GM21360 (cell line): Measurements from ENCODE around the gene ZGPAT.

ENCODE experiments used
- ATAC-seq: cut with Tn5 transposase; IDR thresholded peaks from one replicate; pipeline ENCODE4 v1.9.1; 2021; ENCODE audit warnings: mild to moderate bottlenecking, moderate library complexity; ENCODE audit not compliant: unreplicated experiment

The ZGPAT gene

DNA sequence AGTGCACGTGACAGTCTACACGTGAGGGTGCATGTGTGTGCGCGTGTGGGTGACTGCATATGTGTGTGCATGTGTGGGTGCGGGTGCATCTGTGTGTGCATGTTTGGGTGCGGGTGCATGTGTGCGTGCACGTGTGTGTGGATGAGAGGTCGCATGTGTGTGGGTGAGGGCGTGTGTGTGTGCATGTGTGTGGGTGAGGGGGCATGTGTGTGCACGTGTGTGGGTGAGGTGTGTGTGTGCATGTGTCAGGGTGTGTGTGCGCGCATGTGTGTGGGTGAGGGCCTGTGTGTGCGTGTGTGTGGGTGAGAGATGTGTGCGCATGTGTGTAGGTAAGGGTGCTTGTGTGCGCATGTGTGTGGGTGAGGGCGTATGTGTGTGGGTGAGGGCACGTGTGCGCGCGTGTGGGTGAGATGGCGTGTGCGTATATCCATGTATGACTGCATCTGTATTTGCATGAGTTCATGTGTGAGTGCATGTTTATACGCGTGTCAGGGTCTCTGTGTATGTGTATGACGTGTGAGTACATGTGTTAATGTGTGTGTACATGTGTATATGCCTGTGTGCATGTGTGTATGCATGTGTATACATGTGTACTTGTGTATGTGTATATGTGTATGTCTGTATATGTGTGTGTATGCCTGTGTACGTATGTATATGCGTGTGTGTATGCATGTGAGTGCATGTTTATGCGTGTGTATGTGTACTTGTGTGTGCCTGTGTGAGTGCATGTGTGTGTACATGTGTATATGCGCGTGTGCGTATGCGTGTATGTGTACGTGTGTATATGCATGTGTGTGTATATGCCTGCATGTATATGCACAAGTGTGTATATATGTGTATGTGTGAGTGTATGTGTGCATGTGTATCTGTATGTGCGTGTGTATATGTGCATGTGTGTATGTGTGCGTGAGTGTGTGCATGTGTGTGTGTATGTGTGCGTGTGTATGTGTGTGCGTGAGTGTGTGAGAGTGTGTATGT lies 24.6 kb downstream of the ZGPAT start:
- no peak for ATAC-seq

DNA sequence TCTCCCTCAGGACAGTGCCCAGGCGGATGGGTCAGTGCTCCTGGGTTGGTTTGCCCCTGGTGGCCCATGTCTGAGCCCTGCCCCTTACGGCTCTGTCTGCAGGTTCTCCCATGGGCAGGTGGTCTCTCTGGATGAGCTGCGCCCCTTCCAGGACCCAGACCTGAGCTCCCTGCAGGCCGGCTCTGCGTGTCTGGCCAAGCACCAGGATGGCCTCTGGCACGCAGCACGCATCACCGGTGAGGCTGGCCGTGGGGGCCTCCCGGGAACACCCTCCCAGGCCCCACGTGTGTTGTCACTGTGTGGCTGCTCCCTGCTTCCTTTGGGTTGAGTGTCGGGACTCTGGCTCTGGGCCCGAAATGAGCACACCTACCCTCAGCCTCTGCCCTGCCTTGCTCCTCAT lies 25.3 kb downstream of the ZGPAT start:
- ATAC-seq, result no peak

DNA sequence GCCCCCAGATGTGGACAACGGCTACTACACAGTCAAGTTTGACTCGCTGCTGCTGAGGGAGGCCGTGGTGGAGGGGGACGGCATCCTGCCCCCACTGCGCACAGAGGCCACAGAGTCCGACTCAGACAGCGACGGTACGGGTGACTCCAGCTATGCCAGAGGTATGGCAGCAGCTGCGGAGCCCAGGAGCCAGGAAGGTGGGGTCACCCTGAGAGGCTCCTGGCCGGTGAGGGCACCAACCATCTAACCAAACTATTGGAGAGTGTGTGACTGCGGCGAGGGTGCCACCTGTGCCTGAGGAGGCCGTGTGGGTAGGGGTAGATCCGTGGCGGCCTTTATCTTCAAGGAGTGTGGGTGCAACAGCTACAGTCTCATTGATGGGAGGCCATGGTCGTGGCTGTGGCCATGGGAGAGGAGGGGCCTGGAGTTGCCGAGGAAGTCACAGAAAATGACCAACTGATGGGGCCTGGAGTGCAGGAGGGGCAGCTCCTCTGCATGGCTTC lies 25.8 kb downstream of the ZGPAT start:
- no peak for ATAC-seq

DNA sequence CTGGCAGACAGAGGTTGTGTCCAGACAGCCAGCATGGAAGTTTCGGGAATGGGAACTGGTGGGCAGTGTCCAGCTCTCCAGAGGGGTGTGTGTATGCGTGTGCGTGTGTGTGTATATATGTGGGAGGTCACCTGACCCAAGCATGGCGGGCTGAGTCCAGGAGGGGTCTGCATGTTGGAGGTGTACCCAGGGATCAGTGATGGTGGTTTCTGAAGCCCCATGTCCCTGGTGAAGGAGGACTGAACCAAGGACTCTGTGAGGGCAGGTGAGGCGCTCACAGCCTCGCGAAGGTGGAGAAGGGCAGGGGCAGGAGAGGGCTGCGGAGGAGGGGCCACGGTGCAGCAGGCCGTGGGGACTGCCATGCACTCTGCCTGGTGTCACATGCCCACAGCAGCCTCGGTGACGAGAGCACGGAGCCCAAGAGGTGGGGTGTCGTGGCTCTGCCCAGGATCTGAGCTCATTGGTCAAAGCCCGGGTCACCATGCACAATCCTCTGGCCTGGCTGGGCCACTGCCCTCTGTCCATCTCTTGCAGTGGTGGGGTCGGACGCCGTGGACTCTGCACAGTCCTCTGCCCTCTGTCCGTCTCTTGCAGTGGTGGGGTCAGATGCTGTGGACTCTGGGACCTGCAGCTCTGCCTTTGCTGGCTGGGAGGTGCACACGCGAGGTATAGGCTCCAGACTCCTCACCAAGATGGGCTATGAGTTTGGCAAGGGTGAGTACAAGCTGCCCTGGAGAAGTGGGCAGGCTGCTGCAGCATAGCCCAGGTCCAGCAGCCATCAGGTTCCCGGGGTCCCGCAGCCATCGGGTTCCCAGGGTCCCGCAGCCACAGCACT lies 26.5 kb downstream of the ZGPAT start:
- no peak for ATAC-seq

DNA sequence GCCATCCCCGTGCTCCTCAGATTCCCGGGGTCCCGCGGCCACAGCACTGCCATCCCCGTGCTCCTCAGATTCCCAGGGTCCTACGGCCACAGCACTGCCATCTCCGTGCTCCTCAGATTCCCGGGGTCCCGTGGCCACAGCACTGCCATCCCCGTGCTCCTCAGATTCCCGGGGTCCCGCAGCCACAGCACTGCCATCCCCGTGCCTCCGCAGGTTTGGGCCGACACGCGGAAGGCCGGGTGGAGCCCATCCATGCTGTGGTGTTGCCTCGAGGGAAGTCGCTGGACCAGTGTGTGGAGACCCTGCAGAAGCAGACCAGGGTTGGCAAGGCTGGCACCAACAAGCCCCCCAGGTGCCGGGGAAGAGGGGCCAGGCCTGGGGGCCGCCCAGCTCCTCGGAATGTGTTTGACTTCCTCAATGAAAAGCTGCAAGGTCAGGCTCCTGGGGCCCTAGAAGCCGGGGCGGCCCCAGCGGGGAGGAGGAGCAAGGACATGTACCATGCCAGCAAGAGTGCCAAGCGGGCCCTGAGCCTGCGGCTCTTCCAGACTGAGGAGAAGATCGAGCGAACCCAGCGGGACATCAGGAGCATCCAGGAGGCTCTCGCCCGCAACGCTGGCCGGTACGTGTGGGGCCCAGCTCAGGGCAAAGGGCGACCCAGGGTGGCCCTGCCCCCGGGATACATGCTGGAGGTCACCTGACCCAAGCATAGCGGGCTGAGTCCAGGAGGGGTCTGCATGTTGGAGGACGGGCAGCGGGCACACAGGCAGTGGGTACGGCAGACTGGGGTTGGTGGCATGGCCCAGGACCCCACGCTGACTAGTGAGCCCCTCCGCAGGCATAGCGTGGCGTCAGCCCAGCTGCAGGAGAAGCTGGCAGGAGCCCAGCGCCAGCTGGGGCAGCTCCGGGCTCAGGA lies 27.4 kb downstream of the ZGPAT start:
- ATAC-seq, result no peak

DNA sequence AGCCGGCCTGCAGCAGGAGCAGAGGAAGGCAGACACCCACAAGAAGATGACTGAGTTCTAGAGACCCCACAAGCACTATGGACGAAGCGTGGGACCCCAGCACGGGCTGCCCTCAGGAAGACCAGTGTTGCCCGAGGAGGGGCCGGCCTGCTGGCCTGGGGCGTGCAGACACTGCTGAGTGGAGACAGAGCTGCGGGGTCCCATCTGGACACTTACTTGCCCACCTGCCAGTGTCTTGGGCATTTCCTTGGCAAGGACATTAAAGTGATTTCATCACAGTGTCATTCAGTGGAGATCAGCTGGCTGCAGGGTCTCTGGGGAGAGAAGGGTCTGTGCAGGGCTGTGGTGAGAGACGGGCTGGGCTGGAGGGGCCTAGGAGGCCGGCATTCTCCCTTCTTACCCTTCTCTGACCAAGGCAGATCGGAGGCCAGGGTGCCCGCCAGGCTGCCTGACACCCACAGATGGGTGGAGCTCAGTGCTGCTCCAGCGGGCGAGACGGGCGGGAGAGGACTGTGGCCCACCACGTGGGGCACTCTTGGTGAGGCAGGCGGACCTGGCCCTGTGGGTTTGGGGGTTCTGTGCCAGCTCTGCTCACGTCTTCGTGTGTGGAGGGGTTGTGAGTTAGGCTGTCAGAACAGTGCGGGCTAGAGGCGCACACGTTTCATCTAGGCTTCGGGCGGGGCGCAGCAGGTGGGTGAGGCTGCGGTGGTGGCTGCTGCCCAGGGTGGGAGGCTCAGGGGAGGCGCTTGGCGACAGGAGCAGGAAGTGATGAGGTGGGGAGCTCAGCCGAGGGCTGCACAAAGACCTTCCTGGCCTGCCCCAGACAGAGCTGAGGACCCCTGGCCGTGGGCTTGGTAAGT lies 28.2 kb downstream of the ZGPAT start, which contains the start of gene LIME1:
Gene LIME1, plus strand, starts transcription at position 806 of the 860 bp plus-strand sequence. CDS start 886 bp downstream, outside the sequence.
- ATAC-seq, result no peak

DNA sequence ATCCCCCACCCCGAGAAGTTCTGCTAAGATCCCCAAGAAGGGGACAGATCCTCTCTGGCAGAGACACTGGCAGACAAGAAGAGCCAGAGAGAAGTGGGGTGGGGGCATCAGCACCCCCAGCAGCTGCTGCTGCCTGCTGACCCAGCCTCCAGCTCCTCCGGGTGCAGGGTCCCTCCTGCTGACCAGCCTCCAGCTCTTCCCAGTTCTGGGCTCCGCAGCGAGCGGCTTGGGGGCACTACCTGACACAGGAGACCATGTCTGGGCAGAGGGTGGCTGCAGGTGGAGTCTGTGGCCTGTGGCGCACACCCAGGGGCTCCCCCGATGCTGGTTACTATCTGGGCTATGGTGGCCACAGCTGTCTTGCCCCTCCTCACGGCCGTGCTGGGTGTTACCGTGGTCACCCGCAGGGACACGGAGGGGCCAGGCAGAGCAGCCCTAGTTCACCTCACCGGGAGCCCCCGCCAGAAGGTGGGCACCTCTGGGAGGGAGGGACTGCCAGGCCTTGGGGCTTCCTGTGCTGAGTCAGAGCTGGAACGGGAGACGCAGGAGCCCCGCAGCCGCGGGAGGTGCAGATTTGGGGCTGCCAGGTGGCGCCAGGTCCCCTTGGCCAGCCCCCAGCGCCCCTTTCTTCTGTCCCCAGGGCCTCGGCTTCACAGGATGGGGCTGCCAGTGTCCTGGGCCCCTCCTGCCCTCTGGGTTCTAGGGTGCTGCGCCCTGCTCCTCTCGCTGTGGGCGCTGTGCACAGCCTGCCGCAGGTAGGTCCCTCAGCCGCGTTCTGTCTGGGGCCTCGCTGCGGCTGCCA lies 29.3 kb downstream of the ZGPAT start:
- no peak for ATAC-seq

DNA sequence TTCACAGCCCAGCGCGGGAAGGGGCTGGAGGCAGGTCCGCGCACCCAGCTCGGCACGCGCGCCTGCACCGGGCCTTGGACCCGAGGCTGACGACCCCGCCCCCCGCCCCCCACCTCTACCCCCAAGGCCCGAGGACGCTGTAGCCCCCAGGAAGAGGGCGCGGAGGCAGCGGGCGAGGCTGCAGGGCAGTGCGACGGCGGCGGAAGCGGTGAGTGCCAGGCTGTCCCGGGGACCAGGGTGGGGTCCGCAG lies 29.8 kb downstream of the ZGPAT start:
- no peak for ATAC-seq

DNA sequence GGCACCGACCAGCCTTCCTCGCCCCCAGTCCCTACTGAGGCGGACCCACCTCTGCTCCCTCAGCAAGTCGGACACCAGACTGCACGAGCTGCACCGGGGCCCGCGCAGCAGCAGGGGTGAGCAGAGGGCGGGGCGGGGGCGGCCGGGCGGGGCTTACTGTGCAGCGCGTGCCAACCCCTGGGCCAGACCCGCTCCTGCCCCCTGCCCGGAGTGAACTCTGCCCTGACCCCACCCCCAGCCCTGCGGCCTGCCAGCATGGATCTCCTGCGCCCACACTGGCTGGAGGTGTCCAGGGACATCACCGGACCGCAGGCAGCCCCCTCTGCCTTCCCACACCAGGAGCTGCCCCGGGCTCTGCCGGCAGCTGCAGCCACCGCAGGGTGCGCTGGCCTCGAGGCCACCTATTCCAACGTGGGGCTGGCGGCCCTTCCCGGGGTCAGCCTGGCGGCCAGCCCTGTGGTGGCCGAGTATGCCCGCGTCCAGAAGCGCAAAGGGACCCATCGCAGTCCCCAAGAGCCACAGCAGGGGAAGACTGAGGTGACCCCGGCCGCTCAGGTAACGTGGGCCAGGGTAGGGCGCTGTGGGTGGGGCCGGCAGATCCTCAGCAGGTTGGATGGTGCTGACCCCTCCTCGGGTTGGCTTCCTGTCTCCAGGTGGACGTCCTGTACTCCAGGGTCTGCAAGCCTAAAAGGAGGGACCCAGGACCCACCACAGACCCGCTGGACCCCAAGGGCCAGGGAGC lies 30.3 kb downstream of the ZGPAT start:
- ATAC-seq, result no peak

DNA sequence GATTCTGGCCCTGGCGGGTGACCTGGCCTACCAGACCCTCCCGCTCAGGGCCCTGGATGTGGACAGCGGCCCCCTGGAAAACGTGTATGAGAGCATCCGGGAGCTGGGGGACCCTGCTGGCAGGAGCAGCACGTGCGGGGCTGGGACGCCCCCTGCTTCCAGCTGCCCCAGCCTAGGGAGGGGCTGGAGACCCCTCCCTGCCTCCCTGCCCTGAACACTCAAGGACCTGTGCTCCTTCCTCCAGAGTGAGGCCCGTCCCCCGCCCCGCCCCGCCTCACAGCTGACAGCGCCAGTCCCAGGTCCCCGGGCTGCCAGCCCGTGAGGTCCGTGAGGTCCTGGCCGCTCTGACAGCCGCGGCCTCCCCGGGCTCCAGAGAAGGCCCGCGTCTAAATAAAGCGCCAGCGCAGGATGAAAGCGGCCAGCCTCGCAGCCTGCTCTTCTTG lies 30.9 kb downstream of the ZGPAT start:
- ATAC-seq, result no peak

DNA sequence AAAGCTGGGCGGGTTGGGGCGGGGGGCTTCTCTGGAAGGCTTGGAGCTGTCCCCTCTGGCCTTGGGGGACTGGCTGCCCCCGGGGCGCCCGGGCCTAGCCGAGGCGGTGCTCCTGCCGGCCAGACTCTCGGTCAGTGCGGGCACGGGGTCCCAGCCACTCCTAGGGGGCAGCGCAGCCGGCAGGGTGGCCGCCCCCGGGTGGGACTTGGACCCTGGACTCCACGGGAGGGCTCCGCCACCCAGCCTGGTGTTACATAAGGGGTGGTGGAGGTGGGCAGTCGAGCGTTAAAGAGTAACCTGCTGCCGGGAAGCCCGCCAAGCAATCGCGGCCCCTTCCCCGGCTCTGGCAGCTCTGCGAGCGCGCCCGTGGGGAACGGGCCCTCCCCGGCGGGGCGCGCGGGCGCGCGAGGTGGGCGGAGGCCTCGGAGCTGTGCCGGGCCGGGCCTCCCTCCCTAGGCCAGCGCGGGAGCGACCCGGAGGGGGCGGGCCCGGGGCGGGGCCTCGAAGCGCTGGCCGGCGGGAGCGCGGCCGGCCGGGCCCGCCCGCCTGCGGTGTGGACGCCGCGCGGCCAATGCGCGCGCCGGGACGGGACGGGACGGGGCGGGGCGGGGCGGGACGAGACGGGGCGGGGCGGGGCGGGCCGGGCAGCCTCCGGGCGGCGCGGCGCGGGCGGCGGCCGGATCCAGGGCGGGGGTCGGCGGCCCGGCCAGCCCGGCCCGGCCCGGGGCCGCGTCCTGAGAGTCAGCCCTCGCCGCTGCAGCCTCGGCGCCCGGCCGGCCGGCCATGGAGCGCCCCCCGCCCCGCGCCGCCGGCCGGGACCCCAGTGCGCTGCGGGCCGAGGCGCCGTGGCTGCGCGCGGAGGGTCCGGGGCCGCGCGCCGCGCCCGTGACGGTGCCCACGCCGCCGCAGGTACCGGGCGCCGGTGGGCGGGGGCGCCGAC lies 31.6 kb downstream of the ZGPAT start, which contains the start of gene SLC2A4RG:
Gene SLC2A4RG, plus strand, starts transcription at position 647 of the 940 bp plus-strand sequence. Its CDS starts 137 bp downstream, at position 784.
- peak; percentile 45 for ATAC-seq

DNA sequence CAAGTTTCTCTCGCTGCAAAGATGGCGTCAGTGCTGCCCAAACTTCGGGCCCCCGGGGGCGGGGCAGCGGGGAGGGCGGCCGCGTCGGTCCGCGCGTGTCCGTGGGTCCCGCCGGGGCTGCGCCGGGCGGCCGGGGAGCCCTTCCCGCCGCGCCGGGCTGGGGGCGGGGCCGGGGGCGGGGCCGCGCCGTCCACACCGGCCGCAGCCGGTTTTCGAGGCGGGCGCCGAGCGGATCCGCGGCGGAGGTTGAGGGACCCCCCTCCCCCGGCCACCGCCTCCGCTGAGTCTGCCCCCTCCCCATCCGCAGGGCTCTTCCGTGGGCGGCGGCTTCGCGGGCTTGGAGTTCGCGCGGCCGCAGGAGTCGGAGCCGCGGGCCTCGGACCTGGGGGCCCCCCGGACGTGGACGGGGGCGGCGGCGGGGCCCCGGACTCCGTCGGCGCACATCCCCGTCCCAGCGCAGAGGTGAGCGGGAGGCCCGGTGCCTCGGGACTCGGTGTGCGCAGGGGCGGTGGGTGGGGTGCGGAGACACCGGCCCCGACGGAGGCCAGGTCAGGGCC lies 32.3 kb downstream of the ZGPAT start:
- peak; percentile 9 for ATAC-seq

DNA sequence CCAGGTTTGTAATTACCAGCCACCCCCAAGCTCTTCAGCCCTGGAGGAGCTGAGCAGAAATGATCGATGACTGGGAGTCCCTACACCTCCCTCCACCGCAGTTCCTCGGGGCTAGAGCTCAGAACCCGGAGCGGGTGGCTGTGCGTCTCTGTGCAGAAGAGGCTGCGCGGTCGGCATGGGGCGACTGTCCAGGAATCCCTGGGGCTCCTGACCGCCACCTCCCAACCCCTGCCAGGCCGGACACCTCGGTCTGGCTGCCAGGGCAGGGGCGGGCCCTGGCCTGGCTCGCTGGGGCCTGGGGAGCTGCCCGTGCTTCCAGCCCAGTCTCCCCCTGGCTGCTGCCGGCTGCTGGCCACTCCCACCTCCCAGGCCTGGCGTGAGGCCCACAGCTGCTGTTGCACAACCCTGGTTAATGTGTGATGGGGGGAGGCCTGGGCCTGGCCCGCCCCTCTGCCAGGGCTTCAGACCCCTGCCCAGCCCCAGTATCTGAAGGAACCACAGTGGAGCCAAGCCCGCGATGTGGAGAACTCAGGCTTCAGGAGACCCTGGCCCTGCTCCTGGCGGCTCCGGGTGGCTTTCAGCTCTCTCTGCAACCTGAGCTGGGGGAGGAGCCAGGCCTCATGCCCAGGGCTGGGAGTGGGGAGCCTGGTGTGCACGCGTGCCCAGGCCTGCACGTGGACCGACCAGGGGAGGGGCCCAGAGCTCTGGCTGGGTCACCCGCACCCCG lies 33.0 kb downstream of the ZGPAT start:
- no peak for ATAC-seq

DNA sequence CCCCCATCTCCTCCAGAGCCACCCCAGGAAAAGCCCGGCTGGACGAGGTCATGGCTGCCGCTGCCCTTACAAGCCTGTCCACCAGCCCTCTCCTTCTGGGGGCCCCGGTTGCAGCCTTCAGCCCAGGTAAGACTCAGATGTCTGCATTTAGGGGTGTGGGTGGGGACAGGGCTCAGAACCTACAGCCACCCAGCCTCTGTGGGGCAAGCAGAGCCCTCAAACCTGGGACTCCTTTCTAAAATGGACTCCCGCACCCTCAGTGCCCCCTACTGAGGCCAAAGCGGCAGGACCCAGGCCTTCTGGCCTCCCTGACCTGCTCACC lies 33.5 kb downstream of the ZGPAT start:
- no peak for ATAC-seq

DNA sequence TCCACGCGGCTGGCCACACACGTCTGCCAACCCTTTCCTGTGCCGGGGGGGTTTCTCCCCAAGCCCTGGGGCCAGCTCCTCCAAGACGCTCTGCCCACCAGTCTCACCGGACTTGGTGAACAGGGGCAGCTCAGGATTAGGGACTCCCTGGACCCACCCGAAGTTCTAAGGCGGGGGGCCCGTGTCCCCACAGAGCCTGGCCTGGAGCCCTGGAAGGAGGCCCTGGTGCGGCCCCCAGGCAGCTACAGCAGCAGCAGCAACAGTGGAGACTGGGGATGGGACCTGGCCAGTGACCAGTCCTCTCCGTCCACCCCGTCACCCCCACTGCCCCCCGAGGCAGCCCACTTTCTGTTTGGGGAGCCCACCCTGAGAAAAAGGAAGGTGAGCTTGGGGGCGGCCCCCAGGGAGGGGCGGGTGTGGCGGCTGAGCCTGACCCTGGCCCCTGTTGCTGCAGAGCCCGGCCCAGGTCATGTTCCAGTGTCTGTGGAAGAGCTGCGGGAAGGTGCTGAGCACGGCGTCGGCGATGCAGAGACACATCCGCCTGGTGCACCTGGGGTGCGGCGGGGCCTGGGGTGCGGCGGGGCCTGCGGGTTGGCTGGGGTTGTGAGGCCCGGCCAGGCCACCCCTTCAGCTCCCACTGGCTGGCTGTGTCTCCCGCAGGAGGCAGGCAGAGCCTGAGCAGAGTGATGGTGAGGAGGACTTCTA lies 34.0 kb downstream of the ZGPAT start:
- ATAC-seq, result no peak
